ENCODE results near the gene SMURF2. TPM values are rescaled to one million over a fixed set of nuclear protein-coding genes. Genes with fewer than 3 reads are reported as not detected.

SMURF2 gene
- total and polyA plus RNA-seq, 2 experiments from 2014 or later = 13.2 to 22.2 TPM

DNA sequence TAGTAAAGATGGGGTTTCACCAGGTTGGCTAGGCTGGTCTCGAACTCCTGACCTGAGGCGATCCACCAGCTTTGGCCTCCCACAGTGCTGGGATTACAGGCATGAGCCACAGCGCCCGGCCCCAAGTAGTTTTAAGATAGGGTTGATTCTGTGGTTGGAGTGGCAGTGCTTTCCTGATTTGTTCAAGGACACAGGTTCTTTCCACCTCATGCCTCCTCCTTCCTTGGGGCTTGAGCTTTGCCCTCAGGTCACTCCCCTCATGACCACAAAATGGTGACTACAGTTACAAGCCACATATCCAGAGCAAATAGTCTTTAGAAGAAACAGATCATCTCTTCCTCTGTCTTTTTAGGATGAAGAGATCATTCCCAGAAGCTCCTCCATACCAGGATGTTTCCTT is 25.3 kb upstream of the SMURF2 start:
- no peak for DNase-seq (ENCODE audit: low read depth in 1 of 2, low spot score in 1 of 2)
- Histone ChIP-seq H3K9me3 (ENCODE audit: low read depth) (no peaks in the 10 kb centered on the region), H3K4me1 (ENCODE audit: low read depth) (no peaks in the 10 kb centered on the region), H3K27ac (no peak overlapping the region), H3K27me3 (no peaks in the 10 kb centered on the region), H3K4me3 (no peak overlapping the region), H3K36me3 (no peaks in the 10 kb centered on the region)
- TF ChIP-seq, protein P1, sequence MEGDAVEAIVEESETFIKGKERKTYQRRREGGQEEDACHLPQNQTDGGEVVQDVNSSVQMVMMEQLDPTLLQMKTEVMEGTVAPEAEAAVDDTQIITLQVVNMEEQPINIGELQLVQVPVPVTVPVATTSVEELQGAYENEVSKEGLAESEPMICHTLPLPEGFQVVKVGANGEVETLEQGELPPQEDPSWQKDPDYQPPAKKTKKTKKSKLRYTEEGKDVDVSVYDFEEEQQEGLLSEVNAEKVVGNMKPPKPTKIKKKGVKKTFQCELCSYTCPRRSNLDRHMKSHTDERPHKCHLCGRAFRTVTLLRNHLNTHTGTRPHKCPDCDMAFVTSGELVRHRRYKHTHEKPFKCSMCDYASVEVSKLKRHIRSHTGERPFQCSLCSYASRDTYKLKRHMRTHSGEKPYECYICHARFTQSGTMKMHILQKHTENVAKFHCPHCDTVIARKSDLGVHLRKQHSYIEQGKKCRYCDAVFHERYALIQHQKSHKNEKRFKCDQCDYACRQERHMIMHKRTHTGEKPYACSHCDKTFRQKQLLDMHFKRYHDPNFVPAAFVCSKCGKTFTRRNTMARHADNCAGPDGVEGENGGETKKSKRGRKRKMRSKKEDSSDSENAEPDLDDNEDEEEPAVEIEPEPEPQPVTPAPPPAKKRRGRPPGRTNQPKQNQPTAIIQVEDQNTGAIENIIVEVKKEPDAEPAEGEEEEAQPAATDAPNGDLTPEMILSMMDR (IDR thresholded peaks at IDR 0.05; ENCODE audit: low read depth, low read length) = no peak

DNA sequence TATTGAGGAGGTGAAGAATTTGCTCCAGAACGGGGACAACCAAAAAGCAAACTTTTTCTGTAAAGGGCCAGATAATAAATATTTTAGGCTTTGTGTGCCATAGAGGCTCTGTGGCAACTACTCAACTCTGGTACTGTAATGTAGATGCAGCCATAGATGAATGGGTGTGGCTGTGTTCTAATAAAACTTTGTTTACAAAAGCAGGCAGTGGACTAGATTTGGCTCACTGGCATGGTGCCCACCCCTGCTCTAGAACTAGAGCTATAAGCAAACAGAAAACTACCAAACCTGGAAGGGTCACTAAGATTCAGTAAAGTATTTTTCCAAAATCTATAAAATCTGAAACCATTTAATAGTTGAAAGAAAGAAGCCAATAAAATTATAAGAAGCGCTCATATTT is 24.6 kb upstream of the SMURF2 start:
- TF ChIP-seq, protein P1 (IDR thresholded peaks at IDR 0.05; ENCODE audit: low read depth, low read length) = no peak
- no peaks in the 10 kb centered on the region for H3K4me1 ChIP-seq (ENCODE audit: low read depth)
- no peaks in the 10 kb centered on the region for H3K9me3 ChIP-seq (ENCODE audit: low read depth)
- no peak for DNase-seq (ENCODE audit: low read depth in 1 of 2, low spot score in 1 of 2)
- H3K4me3 ChIP-seq = no peak overlapping the region
- no peak overlapping the region for H3K27ac ChIP-seq
- H3K36me3 ChIP-seq = no peaks in the 10 kb centered on the region
- no peaks in the 10 kb centered on the region for H3K27me3 ChIP-seq

DNA sequence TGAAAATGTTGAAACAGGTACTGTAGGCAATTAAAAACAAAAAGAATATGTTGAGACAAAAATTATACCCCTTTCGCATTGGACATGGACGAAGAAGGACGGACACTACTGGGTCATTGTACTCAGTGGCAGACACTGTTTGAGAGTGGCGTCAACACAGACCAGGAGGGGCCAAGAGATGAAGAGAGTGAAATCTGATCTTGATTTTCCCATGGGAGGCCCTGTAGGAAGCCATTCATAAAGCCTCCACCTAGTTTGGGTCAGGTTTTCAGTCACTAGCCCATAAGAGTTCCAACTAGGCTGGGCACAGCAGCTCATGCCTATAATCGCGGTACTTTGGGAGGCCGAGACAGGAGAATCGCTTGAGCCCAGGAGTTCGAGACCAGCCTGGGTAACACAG is 23.6 kb upstream of the SMURF2 start:
- Histone ChIP-seq H3K36me3 (no peaks in the 10 kb centered on the region), H3K27me3 (no peaks in the 10 kb centered on the region), H3K4me3 (no peak overlapping the region), H3K4me1 (ENCODE audit: low read depth) (no peaks in the 10 kb centered on the region), H3K27ac (no peak overlapping the region), H3K9me3 (ENCODE audit: low read depth) (no peaks in the 10 kb centered on the region)
- DNase-seq (ENCODE audit: low read depth in 1 of 2, low spot score in 1 of 2) = no peak
- TF ChIP-seq, protein P1 (IDR thresholded peaks at IDR 0.05; ENCODE audit: low read depth, low read length) = no peak

DNA sequence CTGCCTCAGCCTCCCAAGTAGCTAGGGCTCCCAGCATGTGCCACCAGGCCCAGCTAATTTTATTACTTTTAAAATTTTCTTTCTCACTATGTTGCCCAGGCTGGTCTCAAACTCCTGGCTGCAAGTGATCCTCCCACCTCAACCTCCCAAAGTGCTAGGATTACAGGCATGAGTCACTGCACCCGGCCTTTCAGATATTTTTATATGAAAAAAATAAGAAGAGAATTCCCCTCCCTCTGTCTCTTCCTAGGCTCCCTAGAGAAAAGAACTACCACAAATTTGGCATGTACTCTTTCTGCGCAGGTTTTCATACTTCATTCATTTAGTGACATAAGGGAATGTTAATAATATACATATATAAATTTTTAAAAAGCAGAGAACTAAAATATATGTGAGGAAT is 21.7 kb upstream of the SMURF2 start:
- H3K4me3 ChIP-seq = no peak overlapping the region
- no peaks in the 10 kb centered on the region for H3K4me1 ChIP-seq (ENCODE audit: low read depth)
- H3K27me3 ChIP-seq = no peaks in the 10 kb centered on the region
- H3K36me3 ChIP-seq = no peaks in the 10 kb centered on the region
- no peaks in the 10 kb centered on the region for H3K9me3 ChIP-seq (ENCODE audit: low read depth)
- TF ChIP-seq, protein P1 (IDR thresholded peaks at IDR 0.05; ENCODE audit: low read depth, low read length) = no peak
- DNase-seq (ENCODE audit: low read depth in 1 of 2, low spot score in 1 of 2) = no peak
- no peak overlapping the region for H3K27ac ChIP-seq

DNA sequence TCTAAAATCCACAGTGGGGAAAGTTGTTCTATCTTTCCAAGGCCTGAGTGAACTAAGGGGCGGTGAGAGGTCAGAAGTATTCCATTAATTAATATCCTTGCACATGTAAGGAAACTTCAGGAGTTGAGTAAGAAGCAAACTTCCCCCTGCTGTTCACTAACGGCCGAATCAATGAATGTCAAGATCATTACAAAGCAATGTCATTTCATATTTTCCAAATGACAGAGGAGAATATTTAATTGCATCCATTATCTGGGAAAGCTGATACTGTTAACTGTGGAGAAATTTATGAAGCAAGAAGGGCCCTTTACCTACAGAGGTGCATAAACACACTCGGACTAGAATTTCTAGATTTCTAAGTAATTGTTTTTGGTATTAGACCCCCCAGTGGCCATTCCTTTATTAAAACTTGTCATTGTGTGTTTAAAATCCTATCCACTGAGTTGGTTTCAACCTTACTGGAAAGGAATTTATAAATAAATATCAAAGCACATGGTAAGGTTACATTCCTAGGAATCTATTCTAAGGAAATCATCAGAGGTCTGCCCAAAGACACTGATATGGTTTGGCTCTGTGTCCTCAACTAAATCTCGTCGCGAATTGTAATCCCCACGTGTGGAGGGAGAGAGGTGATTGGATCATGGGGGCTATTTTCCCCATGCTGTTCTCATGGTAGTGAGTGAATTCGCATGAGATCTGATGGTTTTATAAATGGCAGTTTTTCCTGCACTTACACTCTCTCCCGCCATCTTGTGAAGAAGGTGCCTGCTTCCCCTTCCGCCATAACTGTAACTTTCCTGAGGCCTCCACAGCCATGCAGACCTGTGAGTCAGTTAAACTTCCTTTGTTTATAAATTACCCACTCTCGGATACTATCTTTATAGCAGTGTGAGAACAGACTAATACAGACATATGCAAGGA is 20.4 kb upstream of the SMURF2 start:
- TF ChIP-seq, protein P1 (IDR thresholded peaks at IDR 0.05; ENCODE audit: low read depth, low read length) = no peak

More for the DNA sequence above, 20.4 kb upstream of the SMURF2 start:
- no peak for DNase-seq (ENCODE audit: low read depth in 1 of 2, low spot score in 1 of 2)
- H3K9me3 ChIP-seq (ENCODE audit: low read depth) = no peaks in the 10 kb centered on the region
- H3K27me3 ChIP-seq = no peaks in the 10 kb centered on the region
- H3K4me3 ChIP-seq = no peak overlapping the region
- no peak overlapping the region for H3K27ac ChIP-seq
- no peaks in the 10 kb centered on the region for H3K36me3 ChIP-seq
- no peaks in the 10 kb centered on the region for H3K4me1 ChIP-seq (ENCODE audit: low read depth)
